ENCODE measurements around the gene ELK1. TPM values are rescaled to one million over a fixed set of nuclear protein-coding genes. Genes with fewer than 3 reads are reported as not detected.
A peak's percentile ranks its signal among the peaks of the same experiment; 100 is the strongest.

Gene ELK1
- total and polyA plus RNA-seq, 10 of the 15 experiments (the other 5 are each of a cell fraction or from before 2014, with no cell fraction given) = 4.1 to 55.5 (median 32.9) TPM

GRCh38 chrX:47623540-47624027, 26.8 kb downstream of the ELK1 start:
- Histone ChIP-seq H3K4me2 (ENCODE audit: control insufficient read depth, insufficient read depth) (no peak overlapping the region), H3K4me3 (no peak overlapping the region; the same call in 1 of the 2 replicates), H3K27ac (ENCODE audit: control insufficient read depth, insufficient read depth) (no peak overlapping the region), H3K36me3 (ENCODE audit: control insufficient read depth in 2 of 2, insufficient read depth in 2 of 2, low read length in 1 of 2) (no peaks in the 10 kb centered on the region; a peak in 1 of 4 replicates), H3K9ac (ENCODE audit: control insufficient read depth, insufficient read depth, low read length) (no peak overlapping the region), H4K20me1 (ENCODE audit: control insufficient read depth, insufficient read depth) (no peaks in the 10 kb centered on the region), H3K9me3 (replicated peaks; ENCODE audit: control insufficient read depth, insufficient read depth, low read length) (no peaks in the 10 kb centered on the region; the same call in 2 of the 3 replicates), H3K79me2 (ENCODE audit: control insufficient read depth, insufficient read depth, low read length) (no peaks in the 10 kb centered on the region), H3K27me3 (replicated peaks in 1 of 2; ENCODE audit: control insufficient read depth in 2 of 2, insufficient read depth in 2 of 2, low read length in 1 of 2) (no peaks in the 10 kb centered on the region), H2AFZ (ENCODE audit: control insufficient read depth, low read depth, low read length) (no peak overlapping the region; the same call in 1 of the 2 replicates), H3K4me1 (ENCODE audit: control insufficient read depth, insufficient read depth, low read length) (peaks cover 4% of the 10 kb centered on the region; the same call in 1 of the 2 replicates)
- ChIA-PET RAD21 (ENCODE audit: unreplicated experiment) (no interaction called here), CTCF (no interaction called here), SMC1A (ENCODE audit: uncharacterized antibody, unreplicated experiment) (interaction anchor here (1.0 to 1.3 kb wide), 2 partner anchors 19 to 126 kb away, joined by 3 read pairs; no protein-coding TSS in a partner anchor), POLR2A (no interaction called here)
- no TSS peak for BruUV-seq (replicated peaks)
- no peak for TF ChIP-seq CREM (IDR thresholded peaks at IDR 0.05; ENCODE audit: low read depth)
- no peak for TF ChIP-seq NBN (IDR thresholded peaks at IDR 0.05)
- peak in 1 of 2 experiments; percentile 58; a peak in 2 of 4 replicates for TF ChIP-seq BHLHE40 (IDR thresholded peaks at IDR 0.05; ENCODE audit: borderline replicate concordance in 1 of 2, low read depth in 2 of 2, low read length in 1 of 2)
- TF ChIP-seq PAX5 (IDR thresholded peaks at IDR 0.05; ENCODE audit: borderline replicate concordance, low read depth, low read length) = no peak
- no peak for TF ChIP-seq MTA2 (IDR thresholded peaks at IDR 0.05; ENCODE audit: low read depth)
- TF ChIP-seq PKNOX1 (IDR thresholded peaks at IDR 0.05) = peak; percentile 52
- TF ChIP-seq RB1 (IDR thresholded peaks at IDR 0.05; ENCODE audit: borderline replicate concordance) = no peak
- TF ChIP-seq FOS (IDR thresholded peaks at IDR 0.05; ENCODE audit: borderline replicate concordance, extremely low read depth, insufficient read length) = peak; percentile 3
- no peak for TF ChIP-seq POU2F2 (IDR thresholded peaks at IDR 0.05; ENCODE audit: borderline replicate concordance, low read depth, low read length)
- 29% methylated on average over 33 of the region's 35 CpGs for WGBS (ENCODE audit: insufficient coverage, insufficient replicate concordance, low lambda C conversion rate, missing lambda C conversion rate)
- FAIRE-seq (no peak), DNase-seq (ENCODE audit: low read depth, low spot score) (no peak), ATAC-seq (0 out of 3 replicates have a peak, but pooled peaks have one; percentile 8)
- intact Hi-C loops (cut with micrococcal nuclease; ENCODE audit: unreplicated experiment) = no loop called here
- in situ Hi-C loops (cut with MboI) = no loop called here
